NCI-H2171 treated with DMSO at 0.1 percent for 48 hours (cell line): ENCODE measurements around the gene SHKBP1.

Experiments used
- DNase-seq: peaks from one replicate; lab custom pipeline; 2025; lab: John Stamatoyannopoulos, UW

The SHKBP1 gene

DNA sequence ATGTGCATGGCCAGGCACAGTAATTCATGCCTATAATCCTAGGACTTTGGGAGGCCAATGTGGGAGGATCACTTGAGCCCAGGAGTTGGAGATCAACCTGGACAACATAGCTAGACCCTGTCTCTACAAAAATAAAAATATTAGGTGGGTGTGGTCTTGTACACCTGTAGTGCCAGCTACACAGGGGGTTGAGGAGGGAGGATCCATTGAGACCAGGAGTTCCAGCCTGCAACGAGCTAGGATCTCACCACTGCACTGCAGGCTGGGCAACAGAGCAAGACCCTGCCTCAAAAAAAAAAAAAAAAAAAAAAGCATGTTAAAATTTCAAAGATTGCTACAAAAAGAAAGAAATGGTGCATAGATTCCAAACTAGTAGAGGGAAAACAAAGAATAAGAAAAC is 61.7 kb downstream of the SHKBP1 start:
- DNase-seq, result no peak

DNA sequence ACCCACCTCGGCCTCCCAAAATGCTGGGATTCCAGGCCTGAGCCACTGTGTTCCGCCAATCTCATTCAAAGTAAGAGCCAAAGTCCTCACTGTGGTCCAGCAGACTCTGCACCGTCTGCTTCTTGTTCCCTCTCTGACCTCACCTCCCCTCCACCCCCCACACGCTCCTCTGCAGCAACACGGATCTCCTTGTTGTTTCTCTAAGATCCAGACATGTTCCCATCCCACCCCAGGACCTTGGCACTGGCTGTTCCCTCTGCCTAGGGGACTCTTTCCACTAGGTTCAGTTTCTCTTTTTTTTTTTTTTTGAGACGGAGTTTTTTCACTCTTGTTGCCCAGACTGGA is 62.9 kb downstream of the SHKBP1 start:
- DNase-seq, result no peak

- DNase-seq, result no peak
Observed at GRCh38 chr19:40640744-40641143, 64.1 kb downstream of the SHKBP1 start.
